Liver (tissue), 9 donors: ENCODE results near the gene TMEM59. TPM values are rescaled to one million over a fixed set of nuclear protein-coding genes. Genes with fewer than 3 reads are reported as not detected.
A peak's percentile ranks its signal among the peaks of the same experiment; 100 is the strongest.

ENCODE experiments used
- DNase-seq: peaks from one replicate; pipeline ENCODE4 v3.0.0-alpha.2; 2017; ENCODE audit warnings: low spot score
- H3K27ac ChIP-seq, 2 donors: one replicate each; pipeline ENCODE4 v1.7.0; 2013; ENCODE audit warnings: inconsistent platforms in 2 of 2, low read length in 2 of 2, control low read depth in 1 of 2, low read depth in 1 of 2, mild to moderate bottlenecking in 1 of 2
- H3K27me3 ChIP-seq, 4 donors: one replicate each; pipeline versions ENCODE4 v1.6.1 to v1.7.0; 2013; ENCODE audit warnings: low read length in 3 of 4, inconsistent platforms in 1 of 4, mild to moderate bottlenecking in 1 of 4, moderate library complexity in 1 of 4; ENCODE audit not compliant: control insufficient read depth in 4 of 4, insufficient read depth in 4 of 4
- H3K36me3 ChIP-seq, 4 donors: one replicate each; pipeline versions ENCODE4 v1.6.1 to v1.7.0; 2013; ENCODE audit warnings: low read length in 3 of 4, mild to moderate bottlenecking in 3 of 4, low read depth in 1 of 4, moderate library complexity in 1 of 4; ENCODE audit not compliant: control insufficient read depth in 4 of 4, insufficient read depth in 3 of 4
- H3K4me1 ChIP-seq, 4 donors: one replicate each; pipeline versions ENCODE4 v1.6.1 to v1.7.0; 2013; ENCODE audit warnings: low read length in 3 of 4, mild to moderate bottlenecking in 3 of 4, moderate library complexity in 1 of 4; ENCODE audit not compliant: control insufficient read depth in 4 of 4, insufficient read depth in 4 of 4
- H3K4me3 ChIP-seq, 3 donors: one replicate each; pipeline versions ENCODE4 v1.6.1 to v1.7.0; 2013; ENCODE audit warnings: low read length in 3 of 3, control low read depth in 1 of 3, low read depth in 1 of 3, mild to moderate bottlenecking in 1 of 3
- H3K9ac ChIP-seq, 2 donors: one replicate each; pipeline ENCODE4 v1.7.0; 2013; ENCODE audit warnings: low read length in 2 of 2, mild to moderate bottlenecking in 2 of 2, moderate library complexity in 2 of 2, control low read depth in 1 of 2, low read depth in 1 of 2
- H3K9me3 ChIP-seq, 4 donors: one replicate each; pipeline versions ENCODE4 v1.6.1 to v1.7.0; 2013; ENCODE audit warnings: low read length in 3 of 4; ENCODE audit not compliant: control insufficient read depth in 4 of 4
- ATF3 ChIP-seq: IDR thresholded peaks from 2 replicates; pipeline ENCODE4 v1.6.1; 2016; ENCODE audit warnings: antibody characterized with exemption
- CTCF ChIP-seq: fragments of 150-350 bp; IDR thresholded peaks from 2 replicates; pipeline ENCODE4 v1.5.1; 2017; ENCODE audit warnings: improper control_type of control experiment, low read depth, low read length; ENCODE audit not compliant: missing input control
- EGR1 ChIP-seq, 2 donors: IDR thresholded peaks; 2 replicates each; pipeline ENCODE4 v1.6.1; 2016 to 2018; ENCODE audit warnings: antibody characterized with exemption in 2 of 2, low read depth in 2 of 2
- FOXA1 ChIP-seq: IDR thresholded peaks from 2 replicates; pipeline ENCODE4 v1.6.1; 2016; ENCODE audit warnings: antibody characterized with exemption
- FOXA2 ChIP-seq: IDR thresholded peaks from 2 replicates; pipeline ENCODE4 v1.6.1; 2016; ENCODE audit warnings: antibody characterized with exemption
- HNF4A ChIP-seq, 2 donors: conservative IDR thresholded peaks; 2 replicates each; pipeline ENCODE4 v1.6.1; 2016; ENCODE audit warnings: antibody characterized with exemption in 2 of 2, mild to moderate bottlenecking in 2 of 2
- HNF4G ChIP-seq: IDR thresholded peaks from 2 replicates; pipeline ENCODE4 v1.6.1; 2016; ENCODE audit warnings: antibody characterized with exemption
- JUND ChIP-seq, 2 donors: IDR thresholded peaks; 2 replicates each; pipeline ENCODE4 v1.6.1; 2016; ENCODE audit warnings: antibody characterized with exemption in 2 of 2
- MAX ChIP-seq: IDR thresholded peaks from 2 replicates; pipeline ENCODE4 v1.6.1; 2016; ENCODE audit warnings: antibody characterized with exemption
- NR2F2 ChIP-seq: IDR thresholded peaks from 2 replicates; pipeline ENCODE4 v1.6.1; 2016; ENCODE audit warnings: antibody characterized with exemption
- RAD21 ChIP-seq, 2 donors: IDR thresholded peaks; 2 replicates each; pipeline ENCODE4 v1.6.1; 2016; ENCODE audit warnings: antibody characterized with exemption in 2 of 2, mild to moderate bottlenecking in 2 of 2
- REST ChIP-seq: IDR thresholded peaks from 2 replicates; pipeline ENCODE4 v1.6.1; 2016; ENCODE audit warnings: antibody characterized with exemption, mild to moderate bottlenecking
- RXRA ChIP-seq, 2 donors: IDR thresholded peaks; 2 replicates each; pipeline ENCODE4 v1.6.1; 2017 to 2018; ENCODE audit warnings: antibody characterized with exemption in 2 of 2, mild to moderate bottlenecking in 1 of 2
- SP1 ChIP-seq: IDR thresholded peaks from 2 replicates; pipeline ENCODE4 v1.6.1; 2018; ENCODE audit warnings: antibody characterized with exemption, mild to moderate bottlenecking
- TAF1 ChIP-seq: conservative IDR thresholded peaks from 2 replicates; pipeline ENCODE4 v1.6.1; 2016; ENCODE audit warnings: antibody characterized with exemption, mild to moderate bottlenecking
- YY1 ChIP-seq: IDR thresholded peaks from 2 replicates; pipeline ENCODE4 v1.6.1; 2016; ENCODE audit warnings: antibody characterized with exemption, mild to moderate bottlenecking
- ZBTB33 ChIP-seq: IDR thresholded peaks from 2 replicates; pipeline ENCODE4 v1.6.1; 2016; ENCODE audit warnings: antibody characterized with exemption
- WGBS: extraction: QIAGEN DNeasy Blood & Tissue Kit; methylation state at CpG from one replicate; pipeline ENCODE4 v1.1.7; 2013; 5-methylcytosine and 5-hydroxymethylcytosine counted together
- polyA plus RNA-seq, 2 donors: library from polyadenylated mRNA; stranded (reverse) in 1 of 2; unstranded in 1 of 2; fragments of 200-250 nt in 1 of 2; fragments of >200 nt in 1 of 2; fragmentation: Nextera tagmentation in 1 of 2; extraction: Ambion mirVana in 1 of 2; gene quantifications; one replicate each; pipeline versions ENCODE4 v1.2.1 to v1.2.3, GENCODE V29; 2013 to 2015
- total RNA-seq, 2 donors: library from RNA; depleted of rRNA; stranded (reverse); fragments of >200 nt; gene quantifications; one replicate each; pipeline ENCODE4 v1.2.3, GENCODE V29; 2014
- donor health status: healthy.
- donor health status: healthy.
- donor health status: healthy.
- donor health status: healthy.
- donor health status: healthy.

The TMEM59 gene
- total and polyA plus RNA-seq, 4 donors = 255 to 436 (median 279) TPM

- no peak for TF ChIP-seq REST
- no peak for TF ChIP-seq NR2F2
- TF ChIP-seq RXRA (IDR thresholded peaks at IDR 0.05) = peak in 1 of 2 donors; percentile 18
Measured at GRCh38 chr1:54077359-54077758, 24.4 kb upstream of the TMEM59 start (continued).

- DNase-seq = no peak
Measured at GRCh38 chr1:54070171-54070837, 17.3 kb upstream of the TMEM59 start.

More at GRCh38 chr1:54070171-54070837, 17.3 kb upstream of the TMEM59 start:
- Histone ChIP-seq H3K9me3 (no peaks in the 10 kb centered on the region), H3K27ac (no peak overlapping the region), H3K4me3 (no peak overlapping the region), H3K9ac (peak overlapping the region in 1 of 2 donors; percentile 8), H3K36me3 (no peaks in the 10 kb centered on the region), H3K27me3 (no peaks in the 10 kb centered on the region), H3K4me1 (peaks cover 0 to 9% (median 8%) of the 10 kb centered on the region in 4 donors)
- no peak for TF ChIP-seq JUND (IDR thresholded peaks at IDR 0.05)
- no peak for TF ChIP-seq FOXA2
- no peak for TF ChIP-seq REST
- TF ChIP-seq RAD21 (IDR thresholded peaks at IDR 0.05) = peak; percentile 88 to 93
- TF ChIP-seq ZBTB33 = no peak
- TF ChIP-seq YY1 = no peak
- TF ChIP-seq MAX = no peak
- TF ChIP-seq ATF3 = no peak
- TF ChIP-seq RXRA (IDR thresholded peaks at IDR 0.05) = peak in 1 of 2 donors; percentile 6
- TF ChIP-seq CTCF = peak; percentile 77
- TF ChIP-seq FOXA1 = no peak
- TF ChIP-seq NR2F2 = no peak
- no peak for TF ChIP-seq EGR1 (IDR thresholded peaks at IDR 0.05; ENCODE audit: low read depth in 2 of 2)
- no peak for TF ChIP-seq HNF4A (conservative IDR thresholded peaks at IDR 0.05)
- no peak for TF ChIP-seq TAF1
- no peak for TF ChIP-seq HNF4G
- no peak for TF ChIP-seq SP1
- 18% methylated on average over 2 of the region's 2 CpGs for WGBS
